ENCODE results near the gene MOB1A. TPM values are rescaled to one million over a fixed set of nuclear protein-coding genes. Genes with fewer than 3 reads are reported as not detected.

MOB1A gene
- total and polyA plus RNA-seq, 2 of the 13 experiments (the other 11 are each of a cell fraction or from before 2014, with no cell fraction given): 48.2 to 139 TPM

GRCh38 chr2:74148457-74149246, 30.0 kb downstream of the MOB1A start (continued):
- TF ChIP-seq ATF7-NPFF (CRISPR knock-in tag; IDR thresholded peaks at IDR 0.05; ENCODE audit: low read depth) (0 out of 2 replicates have a peak, but pooled peaks have one; percentile 6), ZNF546 (CRISPR knock-in tag; conservative IDR thresholded peaks at IDR 0.05) (no peak), STAT5B (CRISPR knock-in tag; IDR thresholded peaks at IDR 0.05) (no peak), HMG20B (CRISPR knock-in tag; conservative IDR thresholded peaks at IDR 0.05) (no peak), ZNF557 (CRISPR knock-in tag; IDR thresholded peaks at IDR 0.05) (0 out of 2 replicates have a peak, but pooled peaks have one; percentile 53), STAT6 (CRISPR knock-in tag; IDR thresholded peaks at IDR 0.05; ENCODE audit: borderline replicate concordance) (no peak), ZNF20 (CRISPR knock-in tag; IDR thresholded peaks at IDR 0.05) (no peak), NBN (conservative IDR thresholded peaks at IDR 0.05) (no peak), ZFX (CRISPR knock-in tag; IDR thresholded peaks at IDR 0.05; ENCODE audit: low read depth) (peak; percentile 70; the same call in 1 of the 2 replicates), ZNF569 (CRISPR knock-in tag; IDR thresholded peaks at IDR 0.05; ENCODE audit: borderline replicate concordance) (no peak), ELF1 (CRISPR knock-in tag; IDR thresholded peaks at IDR 0.05) (no peak), ZNF34 (CRISPR knock-in tag; IDR thresholded peaks at IDR 0.05; ENCODE audit: borderline replicate concordance) (no peak), ZNF644 (CRISPR knock-in tag; IDR thresholded peaks at IDR 0.05; ENCODE audit: low read depth) (peak; percentile 46; the same call in 1 of the 2 replicates), ZNF792 (CRISPR knock-in tag; IDR thresholded peaks at IDR 0.05) (no peak), ARID5B (CRISPR knock-in tag; IDR thresholded peaks at IDR 0.05) (no peak), AKAP8 (CRISPR knock-in tag; IDR thresholded peaks at IDR 0.05) (no peak), SOX6 (IDR thresholded peaks at IDR 0.05) (no peak), SOX6 (CRISPR knock-in tag; IDR thresholded peaks at IDR 0.05) (no peak; the same call in 1 of the 2 replicates), ZNF264 (CRISPR knock-in tag; IDR thresholded peaks at IDR 0.05) (no peak), RBM22 (optimal IDR thresholded peaks at IDR 0.05; ENCODE audit: low read length) (peak; percentile 58)
- TF ChIP-seq, protein P1, sequence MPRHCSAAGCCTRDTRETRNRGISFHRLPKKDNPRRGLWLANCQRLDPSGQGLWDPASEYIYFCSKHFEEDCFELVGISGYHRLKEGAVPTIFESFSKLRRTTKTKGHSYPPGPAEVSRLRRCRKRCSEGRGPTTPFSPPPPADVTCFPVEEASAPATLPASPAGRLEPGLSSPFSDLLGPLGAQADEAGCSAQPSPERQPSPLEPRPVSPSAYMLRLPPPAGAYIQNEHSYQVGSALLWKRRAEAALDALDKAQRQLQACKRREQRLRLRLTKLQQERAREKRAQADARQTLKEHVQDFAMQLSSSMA (CRISPR knock-in tag; IDR thresholded peaks at IDR 0.05): no peak
- TF ChIP-seq, protein P2, sequence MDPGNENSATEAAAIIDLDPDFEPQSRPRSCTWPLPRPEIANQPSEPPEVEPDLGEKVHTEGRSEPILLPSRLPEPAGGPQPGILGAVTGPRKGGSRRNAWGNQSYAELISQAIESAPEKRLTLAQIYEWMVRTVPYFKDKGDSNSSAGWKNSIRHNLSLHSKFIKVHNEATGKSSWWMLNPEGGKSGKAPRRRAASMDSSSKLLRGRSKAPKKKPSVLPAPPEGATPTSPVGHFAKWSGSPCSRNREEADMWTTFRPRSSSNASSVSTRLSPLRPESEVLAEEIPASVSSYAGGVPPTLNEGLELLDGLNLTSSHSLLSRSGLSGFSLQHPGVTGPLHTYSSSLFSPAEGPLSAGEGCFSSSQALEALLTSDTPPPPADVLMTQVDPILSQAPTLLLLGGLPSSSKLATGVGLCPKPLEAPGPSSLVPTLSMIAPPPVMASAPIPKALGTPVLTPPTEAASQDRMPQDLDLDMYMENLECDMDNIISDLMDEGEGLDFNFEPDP (CRISPR knock-in tag; conservative IDR thresholded peaks at IDR 0.05): no peak
